Liver (tissue), 3 donors: Measurements from ENCODE around the gene GHRHR.

Experiments used
- FOXA1 ChIP-seq: IDR thresholded peaks from 2 replicates; pipeline ENCODE4 v1.6.1; 2016; ENCODE audit warnings: antibody characterized with exemption
- GABPA ChIP-seq, 2 donors: IDR thresholded peaks in 1 of 2; conservative IDR thresholded peaks in 1 of 2; 2 replicates each; pipeline ENCODE4 v1.6.1; 2016; ENCODE audit warnings: antibody characterized with exemption in 2 of 2, mild to moderate bottlenecking in 1 of 2, moderate library complexity in 1 of 2
- RAD21 ChIP-seq, 2 donors: IDR thresholded peaks; 2 replicates each; pipeline ENCODE4 v1.6.1; 2016; ENCODE audit warnings: antibody characterized with exemption in 2 of 2, mild to moderate bottlenecking in 2 of 2
- RXRA ChIP-seq, 2 donors: IDR thresholded peaks; 2 replicates each; pipeline ENCODE4 v1.6.1; 2017 to 2018; ENCODE audit warnings: antibody characterized with exemption in 2 of 2, mild to moderate bottlenecking in 1 of 2
- TAF1 ChIP-seq: conservative IDR thresholded peaks from 2 replicates; pipeline ENCODE4 v1.6.1; 2016; ENCODE audit warnings: antibody characterized with exemption, mild to moderate bottlenecking
- YY1 ChIP-seq: IDR thresholded peaks from 2 replicates; pipeline ENCODE4 v1.6.1; 2016; ENCODE audit warnings: antibody characterized with exemption, mild to moderate bottlenecking
- TF ChIP-seq, protein P1 (sequence below): fragments of 150-350 bp; IDR thresholded peaks from 2 replicates; pipeline ENCODE4 v1.5.1; 2017; ENCODE audit warnings: improper control_type of control experiment, low read depth, low read length; ENCODE audit not compliant: missing input control
- TF ChIP-seq, protein P2 (sequence below): IDR thresholded peaks from 2 replicates; pipeline ENCODE4 v1.6.1; 2016; ENCODE audit warnings: antibody characterized with exemption, mild to moderate bottlenecking
- TF ChIP-seq, protein P3 (sequence below): IDR thresholded peaks from 2 replicates; pipeline ENCODE4 v1.6.1; 2016; ENCODE audit warnings: antibody characterized with exemption
- TF ChIP-seq, protein P4 (sequence below): IDR thresholded peaks from 2 replicates; pipeline ENCODE4 v1.6.1; 2016; ENCODE audit warnings: antibody characterized with exemption
- TF ChIP-seq, protein P5 (sequence below): IDR thresholded peaks from 2 replicates; pipeline ENCODE4 v1.6.1; 2016; ENCODE audit warnings: antibody characterized with exemption
- donor health status: healthy.
- donor health status: healthy.

DNA sequence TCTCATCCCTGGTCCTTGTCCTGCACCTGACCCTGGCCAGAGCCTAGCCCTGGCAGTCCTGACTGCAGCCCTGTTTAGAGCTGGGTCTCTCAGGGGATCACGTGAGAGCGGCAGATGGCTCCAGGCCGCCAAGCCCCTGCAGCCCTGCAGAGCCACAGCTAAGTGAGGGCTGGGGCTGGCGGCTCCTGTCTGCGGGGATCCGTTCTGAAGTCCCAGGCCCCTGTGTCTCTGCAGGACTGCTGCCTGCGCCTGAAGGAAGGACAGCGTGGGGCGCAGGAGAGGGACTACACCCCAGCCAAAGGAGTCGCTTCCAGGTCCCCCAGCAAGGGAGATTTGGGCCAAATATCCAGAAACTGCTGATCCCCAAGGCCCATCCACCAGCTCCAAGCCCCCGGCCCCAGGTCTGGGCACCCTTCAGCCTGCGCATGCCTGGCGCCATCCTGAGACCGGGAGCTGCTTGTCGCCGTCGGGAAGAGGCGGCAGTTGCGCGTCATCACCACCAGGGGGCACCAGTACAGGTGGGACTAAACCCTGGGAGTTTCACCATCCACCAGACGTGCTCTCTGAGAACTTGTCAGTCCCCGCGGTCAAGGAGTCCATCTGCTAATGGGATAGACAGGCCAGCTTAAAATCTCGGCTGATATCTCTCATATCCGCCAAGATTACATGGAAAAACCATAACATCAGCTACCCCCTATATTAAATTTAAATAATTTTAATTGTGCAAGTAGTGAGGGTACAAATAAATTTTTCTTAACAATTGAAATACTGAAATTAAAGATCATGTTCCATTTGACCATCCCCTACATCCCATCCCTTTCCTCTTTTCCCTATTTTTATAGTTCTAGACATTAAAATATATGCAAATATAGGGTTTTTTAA lies 25.1 kb upstream of the GHRHR start:
- TF ChIP-seq, protein P1, sequence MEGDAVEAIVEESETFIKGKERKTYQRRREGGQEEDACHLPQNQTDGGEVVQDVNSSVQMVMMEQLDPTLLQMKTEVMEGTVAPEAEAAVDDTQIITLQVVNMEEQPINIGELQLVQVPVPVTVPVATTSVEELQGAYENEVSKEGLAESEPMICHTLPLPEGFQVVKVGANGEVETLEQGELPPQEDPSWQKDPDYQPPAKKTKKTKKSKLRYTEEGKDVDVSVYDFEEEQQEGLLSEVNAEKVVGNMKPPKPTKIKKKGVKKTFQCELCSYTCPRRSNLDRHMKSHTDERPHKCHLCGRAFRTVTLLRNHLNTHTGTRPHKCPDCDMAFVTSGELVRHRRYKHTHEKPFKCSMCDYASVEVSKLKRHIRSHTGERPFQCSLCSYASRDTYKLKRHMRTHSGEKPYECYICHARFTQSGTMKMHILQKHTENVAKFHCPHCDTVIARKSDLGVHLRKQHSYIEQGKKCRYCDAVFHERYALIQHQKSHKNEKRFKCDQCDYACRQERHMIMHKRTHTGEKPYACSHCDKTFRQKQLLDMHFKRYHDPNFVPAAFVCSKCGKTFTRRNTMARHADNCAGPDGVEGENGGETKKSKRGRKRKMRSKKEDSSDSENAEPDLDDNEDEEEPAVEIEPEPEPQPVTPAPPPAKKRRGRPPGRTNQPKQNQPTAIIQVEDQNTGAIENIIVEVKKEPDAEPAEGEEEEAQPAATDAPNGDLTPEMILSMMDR: peak; percentile 95
- TF ChIP-seq YY1: no peak
- TF ChIP-seq, protein P2, sequence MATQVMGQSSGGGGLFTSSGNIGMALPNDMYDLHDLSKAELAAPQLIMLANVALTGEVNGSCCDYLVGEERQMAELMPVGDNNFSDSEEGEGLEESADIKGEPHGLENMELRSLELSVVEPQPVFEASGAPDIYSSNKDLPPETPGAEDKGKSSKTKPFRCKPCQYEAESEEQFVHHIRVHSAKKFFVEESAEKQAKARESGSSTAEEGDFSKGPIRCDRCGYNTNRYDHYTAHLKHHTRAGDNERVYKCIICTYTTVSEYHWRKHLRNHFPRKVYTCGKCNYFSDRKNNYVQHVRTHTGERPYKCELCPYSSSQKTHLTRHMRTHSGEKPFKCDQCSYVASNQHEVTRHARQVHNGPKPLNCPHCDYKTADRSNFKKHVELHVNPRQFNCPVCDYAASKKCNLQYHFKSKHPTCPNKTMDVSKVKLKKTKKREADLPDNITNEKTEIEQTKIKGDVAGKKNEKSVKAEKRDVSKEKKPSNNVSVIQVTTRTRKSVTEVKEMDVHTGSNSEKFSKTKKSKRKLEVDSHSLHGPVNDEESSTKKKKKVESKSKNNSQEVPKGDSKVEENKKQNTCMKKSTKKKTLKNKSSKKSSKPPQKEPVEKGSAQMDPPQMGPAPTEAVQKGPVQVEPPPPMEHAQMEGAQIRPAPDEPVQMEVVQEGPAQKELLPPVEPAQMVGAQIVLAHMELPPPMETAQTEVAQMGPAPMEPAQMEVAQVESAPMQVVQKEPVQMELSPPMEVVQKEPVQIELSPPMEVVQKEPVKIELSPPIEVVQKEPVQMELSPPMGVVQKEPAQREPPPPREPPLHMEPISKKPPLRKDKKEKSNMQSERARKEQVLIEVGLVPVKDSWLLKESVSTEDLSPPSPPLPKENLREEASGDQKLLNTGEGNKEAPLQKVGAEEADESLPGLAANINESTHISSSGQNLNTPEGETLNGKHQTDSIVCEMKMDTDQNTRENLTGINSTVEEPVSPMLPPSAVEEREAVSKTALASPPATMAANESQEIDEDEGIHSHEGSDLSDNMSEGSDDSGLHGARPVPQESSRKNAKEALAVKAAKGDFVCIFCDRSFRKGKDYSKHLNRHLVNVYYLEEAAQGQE: no peak
- TF ChIP-seq TAF1: no peak
- peak; percentile 63 to 79 for TF ChIP-seq RAD21 (IDR thresholded peaks at IDR 0.05)
- TF ChIP-seq FOXA1: no peak
- TF ChIP-seq, protein P3, sequence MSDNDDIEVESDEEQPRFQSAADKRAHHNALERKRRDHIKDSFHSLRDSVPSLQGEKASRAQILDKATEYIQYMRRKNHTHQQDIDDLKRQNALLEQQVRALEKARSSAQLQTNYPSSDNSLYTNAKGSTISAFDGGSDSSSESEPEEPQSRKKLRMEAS: no peak
- TF ChIP-seq, protein P4, sequence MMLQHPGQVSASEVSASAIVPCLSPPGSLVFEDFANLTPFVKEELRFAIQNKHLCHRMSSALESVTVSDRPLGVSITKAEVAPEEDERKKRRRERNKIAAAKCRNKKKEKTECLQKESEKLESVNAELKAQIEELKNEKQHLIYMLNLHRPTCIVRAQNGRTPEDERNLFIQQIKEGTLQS: no peak
- TF ChIP-seq, protein P5, sequence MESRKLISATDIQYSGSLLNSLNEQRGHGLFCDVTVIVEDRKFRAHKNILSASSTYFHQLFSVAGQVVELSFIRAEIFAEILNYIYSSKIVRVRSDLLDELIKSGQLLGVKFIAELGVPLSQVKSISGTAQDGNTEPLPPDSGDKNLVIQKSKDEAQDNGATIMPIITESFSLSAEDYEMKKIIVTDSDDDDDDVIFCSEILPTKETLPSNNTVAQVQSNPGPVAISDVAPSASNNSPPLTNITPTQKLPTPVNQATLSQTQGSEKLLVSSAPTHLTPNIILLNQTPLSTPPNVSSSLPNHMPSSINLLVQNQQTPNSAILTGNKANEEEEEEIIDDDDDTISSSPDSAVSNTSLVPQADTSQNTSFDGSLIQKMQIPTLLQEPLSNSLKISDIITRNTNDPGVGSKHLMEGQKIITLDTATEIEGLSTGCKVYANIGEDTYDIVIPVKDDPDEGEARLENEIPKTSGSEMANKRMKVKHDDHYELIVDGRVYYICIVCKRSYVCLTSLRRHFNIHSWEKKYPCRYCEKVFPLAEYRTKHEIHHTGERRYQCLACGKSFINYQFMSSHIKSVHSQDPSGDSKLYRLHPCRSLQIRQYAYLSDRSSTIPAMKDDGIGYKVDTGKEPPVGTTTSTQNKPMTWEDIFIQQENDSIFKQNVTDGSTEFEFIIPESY: no peak
- no peak for TF ChIP-seq GABPA (IDR thresholded peaks at IDR 0.05 in 1 of 2, conservative IDR thresholded peaks at IDR 0.05 in 1 of 2)
- no peak for TF ChIP-seq RXRA (IDR thresholded peaks at IDR 0.05)
